GM12878 (cell line): ENCODE data around the gene C6orf15. TPM values are rescaled to one million over a fixed set of nuclear protein-coding genes. Genes with fewer than 3 reads are reported as not detected.

Experiments used
- ATAC-seq: fragments of 200-7000 bp; cut with Tn5 transposase; 3 replicates; pipeline ENCODE4 v1.9.1; 2020; ENCODE audit warnings: mild to moderate bottlenecking, moderate library complexity
- BruUV-seq: library from RNA; stranded (reverse); fragments of 400-500 nt; replicated peaks from 2 replicates; lab custom pipeline; 2021; lab: Mats Ljungman, UMichigan
- CTCF ChIA-PET: fragments of 300-600 bp; sonication (Branson Sonifier 250); formaldehyde crosslinking; extraction: SDS; loops from one replicate; lab custom pipeline; 2021; ENCODE audit warnings: inconsistent platforms; lab: Yijun Ruan, JAX
- POLR2A ChIA-PET: fragments of 350-600 bp; formaldehyde crosslinking; extraction: SDS; loops from one replicate; lab custom pipeline; 2021; ENCODE audit warnings: inconsistent platforms; lab: Charles Lee
- RAD21 ChIA-PET: fragments of 300-600 bp; sonication (Branson Sonifier 250); formaldehyde crosslinking; loops from one replicate; lab custom pipeline; 2023; ENCODE audit warnings: antibody characterized with exemption; ENCODE audit not compliant: unreplicated experiment; lab: Charles Lee
- SMC1A ChIA-PET: fragments of 300-600 bp; sonication (Branson Sonifier 250); formaldehyde crosslinking; loops from one replicate; lab custom pipeline; 2023; ENCODE audit not compliant: unreplicated experiment, uncharacterized antibody; lab: Charles Lee
- DNase-seq: peaks from one replicate; pipeline ENCODE4 v3.0.0-alpha.2; 2011; ENCODE audit warnings: low read depth, low spot score
- FAIRE-seq: peaks from 3 replicates; lab custom pipeline; 2011; peaks lifted over from hg19 to GRCh38; lab: Jason Lieb, UNC
- H2AFZ ChIP-seq: 2 replicates; pipeline ENCODE4 v1.6.0; 2011; ENCODE audit warnings: low read depth, low read length, control low read depth; ENCODE audit not compliant: control insufficient read depth
- H3K27ac ChIP-seq: 2 replicates; pipeline ENCODE4 v1.5.1; 2011; ENCODE audit warnings: control low read depth; ENCODE audit not compliant: control insufficient read depth, insufficient read depth
- H3K27me3 ChIP-seq, 2 experiments: replicated peaks in 1 of 2; 2 replicates each; pipeline versions ENCODE4 v1.6.0 to v1.6.1; 2011; ENCODE audit warnings: low read length in 1 of 2; ENCODE audit not compliant: control insufficient read depth in 2 of 2, insufficient read depth in 2 of 2
- H3K36me3 ChIP-seq, 2 experiments: 2 replicates each; pipeline ENCODE4 v1.5.1; 2011; ENCODE audit warnings: low read length in 1 of 2; ENCODE audit not compliant: control insufficient read depth in 2 of 2, insufficient read depth in 2 of 2
- H3K4me1 ChIP-seq: 2 replicates; pipeline ENCODE4 v1.6.1; 2011; ENCODE audit warnings: mild to moderate bottlenecking, low read length, moderate library complexity, mixed read lengths; ENCODE audit not compliant: control insufficient read depth, insufficient read depth
- H3K4me2 ChIP-seq: 2 replicates; pipeline ENCODE4 v1.6.0; 2011; ENCODE audit warnings: control low read depth; ENCODE audit not compliant: control insufficient read depth, insufficient read depth
- H3K4me3 ChIP-seq: fragments of 200-600 bp; sonication (generic); 2 replicates; pipeline ENCODE4 v1.5.1; 2016
- H3K79me2 ChIP-seq: 2 replicates; pipeline ENCODE4 v1.6.0; 2011; ENCODE audit warnings: low read length; ENCODE audit not compliant: control insufficient read depth, insufficient read depth
- H3K9ac ChIP-seq: 2 replicates; pipeline ENCODE4 v1.8.0; 2011; ENCODE audit warnings: low read length, control low read depth, mixed read lengths; ENCODE audit not compliant: control insufficient read depth, insufficient read depth
- H3K9me3 ChIP-seq: replicated peaks from 3 replicates; pipeline ENCODE4 v1.5.1; 2011; ENCODE audit warnings: mild to moderate bottlenecking, low read length; ENCODE audit not compliant: control insufficient read depth, insufficient read depth
- H4K20me1 ChIP-seq: 2 replicates; pipeline ENCODE4 v1.6.0; 2011; ENCODE audit not compliant: control insufficient read depth, insufficient read depth
- ASH2L ChIP-seq: fragments of 300-600, 200-600 bp; sonication (generic); IDR thresholded peaks from 2 replicates; pipeline ENCODE4 v1.6.1; 2017; ENCODE audit warnings: low read depth, mild to moderate bottlenecking, borderline replicate concordance
- ATF7 ChIP-seq: fragments of 450-650 bp; IDR thresholded peaks from 2 replicates; pipeline ENCODE4 v1.6.1; 2016; ENCODE audit warnings: low read depth, mild to moderate bottlenecking
- KDM1A ChIP-seq: fragments of 200-600 bp; sonication (generic); IDR thresholded peaks from 2 replicates; pipeline ENCODE4 v1.6.1; 2016; ENCODE audit warnings: borderline replicate concordance
- MAX ChIP-seq: IDR thresholded peaks from 2 replicates; pipeline ENCODE4 v1.6.1; 2012; ENCODE audit warnings: low read depth, low read length, improper control_type of control experiment
- MTA3 ChIP-seq: IDR thresholded peaks from 2 replicates; pipeline ENCODE4 v1.6.1; 2012; ENCODE audit warnings: low read length, inconsistent platforms, borderline replicate concordance
- MYB ChIP-seq: fragments of 150-350 bp; IDR thresholded peaks from 2 replicates; pipeline ENCODE4 v1.6.1; 2014; ENCODE audit warnings: mild to moderate bottlenecking, low read depth, low read length, borderline replicate concordance
- NBN ChIP-seq: fragments of 450-650 bp; IDR thresholded peaks from 2 replicates; pipeline ENCODE4 v1.6.1; 2016
- RUNX3 ChIP-seq: IDR thresholded peaks from 2 replicates; pipeline ENCODE4 v1.6.1; 2012; ENCODE audit warnings: low read length, inconsistent platforms
- SMAD5 ChIP-seq: IDR thresholded peaks from 2 replicates; pipeline ENCODE4 v1.6.1; 2016; ENCODE audit warnings: antibody characterized with exemption, low read depth
- SMARCA5 ChIP-seq: fragments of 450-650 bp; IDR thresholded peaks from 2 replicates; pipeline ENCODE4 v1.6.1; 2017; ENCODE audit warnings: mild to moderate bottlenecking
- SRF ChIP-seq, 2 experiments: IDR thresholded peaks; 2 replicates each; pipeline ENCODE4 v1.6.1; 2011; ENCODE audit warnings: low read depth in 2 of 2, low read length in 2 of 2, mild to moderate bottlenecking in 1 of 2, moderate library complexity in 1 of 2
- TCF12 ChIP-seq: IDR thresholded peaks from 2 replicates; pipeline ENCODE4 v1.6.1; 2011; ENCODE audit warnings: low read depth, mild to moderate bottlenecking, low read length
- USF1 ChIP-seq: IDR thresholded peaks from 2 replicates; pipeline ENCODE4 v1.6.1; 2011; ENCODE audit warnings: borderline replicate concordance, low read depth, mild to moderate bottlenecking, moderate library complexity, mixed read lengths, low read length; ENCODE audit not compliant: insufficient read depth; ENCODE audit errors: extremely low read length
- ZBTB4 ChIP-seq: fragments of 450-650 bp; formaldehyde crosslinking; IDR thresholded peaks from 2 replicates; pipeline ENCODE4 v1.4.0; 2022; ENCODE audit warnings: mild to moderate bottlenecking, moderate library complexity
- ZBTB40 ChIP-seq: fragments of 450-650 bp; IDR thresholded peaks from 2 replicates; pipeline ENCODE4 v1.6.1; 2016; ENCODE audit warnings: mild to moderate bottlenecking, moderate library complexity, borderline replicate concordance
- ZSCAN29 ChIP-seq: fragments of 450-650 bp; IDR thresholded peaks from 2 replicates; pipeline ENCODE4 v1.6.1; 2017; ENCODE audit warnings: mild to moderate bottlenecking, moderate library complexity
- WGBS: methylation state at CpG from one replicate; pipeline ENCODE4 v1.1.6; 2016; ENCODE audit warnings: low lambda C conversion rate; ENCODE audit not compliant: insufficient replicate concordance, insufficient coverage; ENCODE audit errors: missing lambda C conversion rate; 5-methylcytosine and 5-hydroxymethylcytosine counted together
- in situ Hi-C: fragments of 300-500 bp; cut with MboI; formaldehyde crosslinking; loops from 9 replicates; pipeline ENCODE4 v1.14.3; 2018; ENCODE audit warnings: mixed read lengths
- intact Hi-C: fragments of 100-400 bp; cut with micrococcal nuclease; formaldehyde crosslinking; loops from one replicate; pipeline ENCODE4 v1.14.2; 2022; ENCODE audit not compliant: unreplicated experiment
- polyA plus RNA-seq, 11 experiments: library from polyadenylated mRNA; depleted of rRNA in 4 of 11; unstranded in 6 of 11; stranded (reverse) in 5 of 11; fragments of >200 nt; fragmentation: Nextera tagmentation in 4 of 11; fragmentation: Illumina TruSeq in 1 of 11; extraction: Ambion mirVana in 4 of 11; extraction: Trizol in 1 of 11; gene quantifications; 1 replicate in 1 of 11; 2 replicates in 10 of 11; pipeline versions ENCODE4 v1.2.1 to v1.2.3, GENCODE V29; 2011 to 2016; ENCODE audit warnings: inconsistent platforms in 2 of 11, missing spikeins in 2 of 11, low read depth in 1 of 11
- total RNA-seq, 4 experiments: library from RNA; depleted of rRNA in 3 of 4; stranded (reverse); fragments of >200 nt in 3 of 4; fragmentation: Illumina TruSeq in 1 of 4; extraction: Trizol in 1 of 4; gene quantifications; 2 replicates each; pipeline versions ENCODE4 v1.2.1 to v1.2.3, GENCODE V29; 2013 to 2021

The C6orf15 gene
- total and polyA plus RNA-seq, 10 of the 15 experiments (the other 5 are each of a cell fraction or from before 2014, with no cell fraction given): not detected

- no peak within 1 kb of the TSS for H3K27ac ChIP-seq
- no peak within 1 kb of the TSS for H3K4me2 ChIP-seq
- no peaks in the 10 kb centered on the region for H4K20me1 ChIP-seq
- DNase-seq: no peak
- H3K79me2 ChIP-seq: no peaks in the 10 kb centered on the region
- no peaks in the 10 kb centered on the region for H3K36me3 ChIP-seq
- no peak for FAIRE-seq
- no peaks in the 10 kb centered on the region for H3K9me3 ChIP-seq
- H3K9ac ChIP-seq: no peak within 1 kb of the TSS
- ChIA-PET POLR2A (no interaction called here), CTCF (interaction anchor here (1.3 to 3.0 kb wide), 2 partner anchors 22 to 27 kb away, joined by 3 to 11 read pairs; no protein-coding TSS in a partner anchor), RAD21 (interaction anchor here (0.6 kb wide), 1 partner anchor 201 kb away, joined by 3 read pairs; no protein-coding TSS in a partner anchor), SMC1A (no interaction called here)
- H3K4me1 ChIP-seq: no peaks in the 10 kb centered on the region
- 21% methylated on average over 2 of the region's 3 CpGs for WGBS
- no TSS peak for BruUV-seq
- in situ Hi-C loops: no loop called here
- ATAC-seq: no peak
- H3K27me3 ChIP-seq: peaks cover 3 to 4% of the 10 kb centered on the region in 2 experiments; a peak in 3 of 4 replicates
- H2AFZ ChIP-seq: no peak within 1 kb of the TSS; the same call in 1 of the 2 replicates
- intact Hi-C loops: no loop called here
- TF ChIP-seq MYB (no peak), SMAD5 (no peak), MAX (no peak), ZBTB4 (CRISPR knock-in tag) (no peak), TCF12 (no peak), ATF7 (no peak), RUNX3 (no peak), NBN (no peak), MTA3 (no peak), ZBTB40 (no peak), SMARCA5 (no peak), ASH2L (no peak), SRF (IDR thresholded peaks at IDR 0.05; ENCODE audit: low read depth in 2 of 2, low read length in 2 of 2) (no peak), USF1 (no peak), KDM1A (no peak), ZSCAN29 (no peak)
- no peak within 1 kb of the TSS for H3K4me3 ChIP-seq
Measured at GRCh38 chr6:31114541-31114878, 2.1 kb upstream of the C6orf15 start, which contains the start of gene PSORS1C1. PSORS1C1 (plus strand) TSS chr6:31114800; CDS start chr6:31129633, 14,833 bp downstream.
